ENCODE measurements around the gene ZBTB7C. TPM values are rescaled to one million over a fixed set of nuclear protein-coding genes. Genes with fewer than 3 reads are reported as not detected.

The ZBTB7C gene
- total RNA-seq, 1 experiment from 2014 or later = 0.32 TPM

GRCh38 chr18:48352051-48352755 is 57.0 kb downstream of the ZBTB7C start:
- Histone ChIP-seq H3K4me3 (ENCODE audit: low read depth, low read length, poor library complexity, severe bottlenecking) (no peak overlapping the region), H3K36me3 (ENCODE audit: insufficient read depth, low read length, poor library complexity, severe bottlenecking) (no peaks in the 10 kb centered on the region), H3K27me3 (replicated peaks; ENCODE audit: insufficient read depth, low read depth, low read length, poor library complexity) (no peaks in the 10 kb centered on the region), H3K4me1 (ENCODE audit: insufficient read depth, low read length, poor library complexity, severe bottlenecking) (peaks cover 22% of the 10 kb centered on the region), H3K9me3 (ENCODE audit: low read depth, low read length, poor library complexity, severe bottlenecking) (no peaks in the 10 kb centered on the region), H3K27ac (ENCODE audit: low read depth, low read length, poor library complexity, severe bottlenecking) (no peak overlapping the region)
- ChIA-PET CTCF (no interaction called here), POLR2A (ENCODE audit: low non-redundant PET) (no interaction called here)
- no TSS peak for BruUV-seq (replicated peaks)
- no peak for TF ChIP-seq EZH2 (IDR thresholded peaks at IDR 0.05; ENCODE audit: borderline replicate concordance, low read depth, low read length, poor library complexity, severe bottlenecking)
- TF ChIP-seq CTCF (conservative IDR thresholded peaks at IDR 0.05; ENCODE audit: low read depth, low read length) = no peak
- intact Hi-C loops (cut with micrococcal nuclease; ENCODE audit: unreplicated experiment) = loop anchor here (5.0 kb wide), 1 partner anchor 50 kb away; no protein-coding TSS in a partner anchor
- no peak for DNase-seq (ENCODE audit: low spot score)

GRCh38 chr18:48351216-48352050 is 57.8 kb downstream of the ZBTB7C start:
- Histone ChIP-seq H3K4me1 (ENCODE audit: insufficient read depth, low read length, poor library complexity, severe bottlenecking) (peaks cover 22% of the 10 kb centered on the region), H3K9me3 (ENCODE audit: low read depth, low read length, poor library complexity, severe bottlenecking) (no peaks in the 10 kb centered on the region), H3K36me3 (ENCODE audit: insufficient read depth, low read length, poor library complexity, severe bottlenecking) (no peaks in the 10 kb centered on the region), H3K4me3 (ENCODE audit: low read depth, low read length, poor library complexity, severe bottlenecking) (no peak overlapping the region), H3K27me3 (replicated peaks; ENCODE audit: insufficient read depth, low read depth, low read length, poor library complexity) (no peaks in the 10 kb centered on the region), H3K27ac (ENCODE audit: low read depth, low read length, poor library complexity, severe bottlenecking) (peak overlapping the region; percentile 84)
- intact Hi-C loops (cut with micrococcal nuclease; ENCODE audit: unreplicated experiment) = loop anchor here (5.0 kb wide), 1 partner anchor 49 kb away; no protein-coding TSS in a partner anchor
- ChIA-PET POLR2A (ENCODE audit: low non-redundant PET) (interaction anchor here (0.6 kb wide), 1 partner anchor 160 kb away, joined by 3 read pairs; no protein-coding TSS in a partner anchor), CTCF (no interaction called here)
- BruUV-seq (replicated peaks) = no TSS peak
- TF ChIP-seq CTCF (conservative IDR thresholded peaks at IDR 0.05; ENCODE audit: low read depth, low read length) = no peak
- TF ChIP-seq EZH2 (IDR thresholded peaks at IDR 0.05; ENCODE audit: borderline replicate concordance, low read depth, low read length, poor library complexity, severe bottlenecking) = no peak
- DNase-seq (ENCODE audit: low spot score) = peak; percentile 87

- DNase-seq (ENCODE audit: low spot score) = no peak
- no TSS peak for BruUV-seq (replicated peaks)
- Histone ChIP-seq H3K9me3 (ENCODE audit: low read depth, low read length, poor library complexity, severe bottlenecking) (no peaks in the 10 kb centered on the region), H3K36me3 (ENCODE audit: insufficient read depth, low read length, poor library complexity, severe bottlenecking) (no peaks in the 10 kb centered on the region), H3K27ac (ENCODE audit: low read depth, low read length, poor library complexity, severe bottlenecking) (no peak overlapping the region), H3K4me1 (ENCODE audit: insufficient read depth, low read length, poor library complexity, severe bottlenecking) (peaks cover 22% of the 10 kb centered on the region), H3K4me3 (ENCODE audit: low read depth, low read length, poor library complexity, severe bottlenecking) (no peak overlapping the region), H3K27me3 (replicated peaks; ENCODE audit: insufficient read depth, low read depth, low read length, poor library complexity) (no peaks in the 10 kb centered on the region)
- TF ChIP-seq EZH2 (IDR thresholded peaks at IDR 0.05; ENCODE audit: borderline replicate concordance, low read depth, low read length, poor library complexity, severe bottlenecking) (no peak), CTCF (conservative IDR thresholded peaks at IDR 0.05; ENCODE audit: low read depth, low read length) (no peak)
- intact Hi-C loops (cut with micrococcal nuclease; ENCODE audit: unreplicated experiment) = no loop called here
- POLR2A ChIA-PET (ENCODE audit: low non-redundant PET) = no interaction called here
- CTCF ChIA-PET = no interaction called here
These were observed 60.4 kb downstream of the ZBTB7C start for GRCh38 chr18:48348739-48349138.
